ENCODE data around the gene OBP2A. TPM values are rescaled to one million over a fixed set of nuclear protein-coding genes. Genes with fewer than 3 reads are reported as not detected.

OBP2A gene
- polyA plus RNA-seq, 1 donor (not counting 4 experiments of a cell fraction or from before 2014, with no cell fraction given), result not detected

DNA sequence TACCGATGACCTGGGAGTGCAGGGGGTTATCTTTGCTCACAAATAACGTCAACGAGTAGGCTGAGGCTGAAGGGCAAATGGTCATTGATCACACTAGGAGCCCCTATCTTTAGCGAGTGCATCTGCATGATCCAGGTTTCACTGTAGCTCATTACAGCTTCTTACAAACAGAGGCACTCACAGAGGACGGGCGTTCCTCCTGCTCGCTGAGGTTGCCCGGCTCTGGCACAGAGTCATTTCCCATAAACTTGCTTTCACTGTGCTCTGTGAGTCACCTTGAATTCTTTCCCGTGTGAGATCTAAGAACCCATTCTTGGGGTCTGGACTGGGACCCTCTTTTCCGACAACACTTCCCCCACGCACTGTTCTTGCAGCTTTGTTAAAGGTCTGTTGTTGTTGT lies 13.7 kb downstream of the OBP2A start:
- no peaks in the 10 kb centered on the region for H3K36me3 ChIP-seq (ENCODE audit: control insufficient read depth in 2 of 2, extremely low read depth in 1 of 2, insufficient read depth in 2 of 2, low read length in 2 of 2)
- no peaks in the 10 kb centered on the region for H3K9me1 ChIP-seq (ENCODE audit: control insufficient read depth, extremely low read depth, insufficient read depth, low read length)
- H4K20me1 ChIP-seq (ENCODE audit: control insufficient read depth, extremely low read depth, insufficient read depth, low read length), result no peaks in the 10 kb centered on the region
- no peaks in the 10 kb centered on the region for H3K4me1 ChIP-seq (ENCODE audit: control insufficient read depth, extremely low read depth, insufficient read depth, low read length)
- FAIRE-seq (no peak), DNase-seq (ENCODE audit: low read depth, low spot score) (no peak)
- no peak overlapping the region for H3K9ac ChIP-seq (ENCODE audit: control insufficient read depth, extremely low read depth, insufficient read depth, low read length)
- TF ChIP-seq EZH2 (IDR thresholded peaks at IDR 0.05; ENCODE audit: low read length) (no peak), CTCF (optimal IDR thresholded peaks at IDR 0.05 in 1 of 3, IDR thresholded peaks at IDR 0.05 in 1 of 3, conservative IDR thresholded peaks at IDR 0.05 in 1 of 3; ENCODE audit: extremely low read depth in 1 of 3, insufficient read depth in 2 of 3, low read length in 3 of 3) (no peak)
- H3K9me3 ChIP-seq (ENCODE audit: control insufficient read depth, low read depth, low read length), result no peaks in the 10 kb centered on the region
- H3K4me2 ChIP-seq (ENCODE audit: control insufficient read depth, extremely low read depth, insufficient read depth, low read depth, low read length), result no peak overlapping the region
- no peaks in the 10 kb centered on the region for H3K27me3 ChIP-seq (ENCODE audit: control insufficient read depth, extremely low read depth, insufficient read depth, low read length)
- H3K79me2 ChIP-seq (ENCODE audit: control insufficient read depth, insufficient read depth, low read length), result no peaks in the 10 kb centered on the region
- H3K27ac ChIP-seq (ENCODE audit: control insufficient read depth, insufficient read depth, low read length), result no peak overlapping the region
- H2AFZ ChIP-seq (ENCODE audit: control insufficient read depth, low read length), result no peak overlapping the region
- dilution Hi-C loops (cut with MboI; ENCODE audit: extremely low pct_ligation_motif_present, low sequenced_read_pairs), result no loop called here
- no peak overlapping the region for H3K4me3 ChIP-seq (ENCODE audit: control insufficient read depth in 2 of 3, extremely low read depth in 1 of 3, insufficient read depth in 2 of 3, low read depth in 1 of 3, low read length in 3 of 3)

DNA sequence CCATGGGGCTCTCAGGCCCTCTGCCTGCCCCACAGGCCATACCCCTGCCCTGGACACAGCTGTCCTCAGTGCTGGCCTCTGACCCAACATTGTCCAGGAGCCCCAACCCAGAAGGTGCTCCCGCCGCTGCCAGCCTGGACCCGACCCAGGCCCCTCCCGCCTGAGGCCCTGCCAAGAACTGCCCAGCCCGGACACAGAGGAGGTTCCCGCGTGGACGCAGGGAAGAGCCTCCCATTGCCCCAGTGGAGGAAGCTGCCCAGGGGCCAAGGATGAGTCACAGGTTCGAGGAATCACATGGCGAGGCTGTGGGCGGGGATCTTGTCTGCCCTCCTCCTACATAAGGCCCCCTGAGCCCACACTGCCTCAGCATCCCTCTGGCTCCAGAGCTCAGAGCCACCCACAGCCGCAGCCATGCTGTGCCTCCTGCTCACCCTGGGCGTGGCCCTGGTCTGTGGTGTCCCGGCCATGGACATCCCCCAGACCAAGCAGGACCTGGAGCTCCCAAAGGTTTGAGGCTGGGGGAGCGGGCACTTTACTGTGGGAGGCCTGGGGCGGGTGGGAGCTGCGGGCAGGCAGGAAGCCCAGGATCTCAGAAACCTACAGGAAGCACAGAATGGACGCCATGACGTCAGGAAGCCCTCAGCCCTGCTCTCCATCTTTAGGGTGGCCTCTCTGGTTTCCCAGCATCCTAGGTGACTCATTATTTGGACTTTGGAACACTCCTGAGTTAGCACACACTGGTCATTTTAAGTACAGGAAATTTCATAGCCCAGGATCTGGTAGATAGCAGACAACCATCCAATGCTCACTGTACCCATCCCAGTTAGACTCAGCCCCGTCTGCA lies 15.7 kb downstream of the OBP2A start, which contains the start of gene PAEP:
Gene PAEP, plus strand, starts transcription at position 366 of the 844 bp plus-strand sequence.
- Histone ChIP-seq H2AFZ (ENCODE audit: control insufficient read depth, low read length) (no peak within 1 kb of the TSS), H3K4me1 (ENCODE audit: control insufficient read depth, extremely low read depth, insufficient read depth, low read length) (no peaks in the 10 kb centered on the region), H4K20me1 (ENCODE audit: control insufficient read depth, extremely low read depth, insufficient read depth, low read length) (no peaks in the 10 kb centered on the region), H3K27ac (ENCODE audit: control insufficient read depth, insufficient read depth, low read length) (no peak within 1 kb of the TSS), H3K4me3 (ENCODE audit: control insufficient read depth in 2 of 3, extremely low read depth in 1 of 3, insufficient read depth in 2 of 3, low read depth in 1 of 3, low read length in 3 of 3) (no peak within 1 kb of the TSS), H3K9me3 (ENCODE audit: control insufficient read depth, low read depth, low read length) (no peaks in the 10 kb centered on the region), H3K9me1 (ENCODE audit: control insufficient read depth, extremely low read depth, insufficient read depth, low read length) (no peaks in the 10 kb centered on the region), H3K4me2 (ENCODE audit: control insufficient read depth, extremely low read depth, insufficient read depth, low read depth, low read length) (no peak within 1 kb of the TSS), H3K36me3 (ENCODE audit: control insufficient read depth in 2 of 2, extremely low read depth in 1 of 2, insufficient read depth in 2 of 2, low read length in 2 of 2) (no peaks in the 10 kb centered on the region), H3K9ac (ENCODE audit: control insufficient read depth, extremely low read depth, insufficient read depth, low read length) (no peak within 1 kb of the TSS), H3K27me3 (ENCODE audit: control insufficient read depth, extremely low read depth, insufficient read depth, low read length) (no peaks in the 10 kb centered on the region), H3K79me2 (ENCODE audit: control insufficient read depth, insufficient read depth, low read length) (no peaks in the 10 kb centered on the region)
- DNase-seq (ENCODE audit: low read depth, low spot score) (no peak), FAIRE-seq (no peak)
- dilution Hi-C loops (cut with MboI; ENCODE audit: extremely low pct_ligation_motif_present, low sequenced_read_pairs), result no loop called here
- TF ChIP-seq CTCF (optimal IDR thresholded peaks at IDR 0.05 in 1 of 3, IDR thresholded peaks at IDR 0.05 in 1 of 3, conservative IDR thresholded peaks at IDR 0.05 in 1 of 3; ENCODE audit: extremely low read depth in 1 of 3, insufficient read depth in 2 of 3, low read length in 3 of 3), result no peak
- TF ChIP-seq EZH2 (IDR thresholded peaks at IDR 0.05; ENCODE audit: low read length), result no peak
